MM.1S (cell line): ENCODE measurements around the gene LAP3.

Experiments
- CTCF ChIP-seq: fragments of 300-600 bp; sonication (generic); IDR thresholded peaks from 2 replicates; pipeline ENCODE4 v1.5.1; 2016; ENCODE audit warnings: antibody characterized with exemption, low read length, mixed read lengths
- EZH2 ChIP-seq: fragments of 300-600 bp; sonication (generic); optimal IDR thresholded peaks from 2 replicates; pipeline ENCODE3; 2017; ENCODE audit warnings: low read depth, mild to moderate bottlenecking, antibody characterized with exemption, low read length, mixed read lengths
- EZH2phosphoT487 ChIP-seq: fragments of 300-600 bp; sonication (generic); IDR thresholded peaks from 2 replicates; pipeline ENCODE4 v1.6.1; 2018; ENCODE audit warnings: antibody characterized with exemption, low read length

- TF ChIP-seq CTCF (no peak), EZH2phosphoT487 (no peak), EZH2 (no peak)
Measured at GRCh38 chr4:17535242-17535641, 41.8 kb upstream of the LAP3 start.
